IMR-90 (cell line): ENCODE measurements around the gene INTS15. TPM values are rescaled to one million over a fixed set of nuclear protein-coding genes. Genes with fewer than 3 reads are reported as not detected.

ENCODE experiments used
- ATAC-seq: fragments of 200-7000 bp; cut with Tn5 transposase; 2 replicates; pipeline ENCODE4 v1.9.1; 2020; ENCODE audit warnings: low read depth, mild to moderate bottlenecking, moderate library complexity
- BruUV-seq: library from RNA; stranded (reverse); fragments of 400-500 nt; replicated peaks from 2 replicates; lab custom pipeline; 2021; lab: Mats Ljungman, UMichigan
- CTCF ChIA-PET: fragments of 300-600 bp; formaldehyde crosslinking; extraction: SDS; loops from one replicate; lab custom pipeline; 2021; ENCODE audit warnings: antibody characterized with exemption; lab: Yijun Ruan, JAX
- POLR2A ChIA-PET: fragments of 300-600 bp; sonication (Branson Sonifier 250); formaldehyde crosslinking; loops from one replicate; lab custom pipeline; 2022; ENCODE audit warnings: antibody characterized with exemption; ENCODE audit not compliant: unreplicated experiment; lab: Charles Lee
- DNase-seq: peaks from one replicate; pipeline ENCODE4 v3.0.0; 2013
- H2AFZ ChIP-seq: replicated peaks from 2 replicates; pipeline ENCODE3; 2013; ENCODE audit warnings: low read length, mild to moderate bottlenecking; ENCODE audit not compliant: poor library complexity
- H2AK5ac ChIP-seq: 2 replicates; pipeline ENCODE4 v1.6.1; 2013; ENCODE audit warnings: low read depth, low read length, inconsistent platforms
- H2AK9ac ChIP-seq: replicated peaks from 2 replicates; pipeline ENCODE3; 2013; ENCODE audit warnings: mild to moderate bottlenecking, low read depth, low read length, moderate library complexity; ENCODE audit not compliant: poor library complexity
- H2BK120ac ChIP-seq: 2 replicates; pipeline ENCODE4 v1.6.1; 2013; ENCODE audit warnings: low read depth, low read length, inconsistent platforms
- H2BK15ac ChIP-seq: 3 replicates; pipeline ENCODE4 v1.6.1; 2013; ENCODE audit warnings: low read depth, low read length, inconsistent platforms
- H2BK20ac ChIP-seq: 2 replicates; pipeline ENCODE4 v1.6.1; 2013; ENCODE audit warnings: low read depth, mild to moderate bottlenecking, inconsistent platforms, low read length, moderate library complexity
- H2BK5ac ChIP-seq: 2 replicates; pipeline ENCODE4 v1.6.1; 2013; ENCODE audit warnings: mild to moderate bottlenecking, low read depth, low read length, inconsistent platforms; ENCODE audit not compliant: poor library complexity, severe bottlenecking
- H3K14ac ChIP-seq: replicated peaks from 2 replicates; pipeline ENCODE4 v1.6.1; 2013; ENCODE audit warnings: low read depth, low read length, inconsistent platforms
- H3K18ac ChIP-seq: 2 replicates; pipeline ENCODE4 v1.6.1; 2013; ENCODE audit warnings: low read depth, low read length, control low read depth
- H3K23ac ChIP-seq: 2 replicates; pipeline ENCODE4 v1.6.1; 2013; ENCODE audit warnings: low read depth, low read length, inconsistent platforms
- H3K27ac ChIP-seq: 2 replicates; pipeline ENCODE4 v1.5.1; 2013; ENCODE audit warnings: mild to moderate bottlenecking, control low read depth, low read length; ENCODE audit not compliant: insufficient read depth
- H3K27me3 ChIP-seq: 2 replicates; pipeline ENCODE4 v1.6.1; 2013; ENCODE audit warnings: low read length; ENCODE audit not compliant: control insufficient read depth, insufficient read depth
- H3K36me3 ChIP-seq: 2 replicates; pipeline ENCODE4 v1.6.1; 2013; ENCODE audit warnings: low read length, mixed read lengths; ENCODE audit not compliant: control insufficient read depth, insufficient read depth
- H3K4ac ChIP-seq: 2 replicates; pipeline ENCODE4 v1.6.1; 2013; ENCODE audit warnings: low read depth, low read length, inconsistent platforms
- H3K4me1 ChIP-seq: 2 replicates; pipeline ENCODE4 v1.6.1; 2013; ENCODE audit warnings: low read length, mixed read lengths; ENCODE audit not compliant: control insufficient read depth, insufficient read depth
- H3K4me2 ChIP-seq: 2 replicates; pipeline ENCODE4 v1.6.1; 2013; ENCODE audit warnings: low read depth, mild to moderate bottlenecking, control low read depth, low read length, moderate library complexity
- H3K4me3 ChIP-seq: 2 replicates; pipeline ENCODE4 v1.5.1; 2013; ENCODE audit warnings: low read depth, mild to moderate bottlenecking, control low read depth, low read length, moderate library complexity; ENCODE audit not compliant: insufficient read depth
- H3K56ac ChIP-seq: 2 replicates; pipeline ENCODE4 v1.6.1; 2013; ENCODE audit warnings: low read length, inconsistent platforms; ENCODE audit not compliant: insufficient read depth; ENCODE audit errors: extremely low read depth
- H3K79me1 ChIP-seq, 2 experiments: 2 replicates each; pipeline ENCODE4 v1.6.1; 2013; ENCODE audit warnings: low read length in 2 of 2, inconsistent platforms in 1 of 2, low read depth in 1 of 2
- H3K9ac ChIP-seq: 2 replicates; pipeline ENCODE4 v1.6.1; 2013; ENCODE audit warnings: low read depth, low read length, control low read depth
- H3K9me1 ChIP-seq: 2 replicates; pipeline ENCODE4 v1.6.1; 2013; ENCODE audit warnings: low read length, inconsistent platforms; ENCODE audit not compliant: insufficient read depth
- H3K9me3 ChIP-seq: 2 replicates; pipeline ENCODE4 v1.6.1; 2013; ENCODE audit warnings: low read length; ENCODE audit not compliant: control insufficient read depth, insufficient read depth
- H4K20me1 ChIP-seq: 2 replicates; pipeline ENCODE4 v1.6.1; 2013; ENCODE audit warnings: low read length, inconsistent platforms; ENCODE audit not compliant: insufficient read depth
- H4K5ac ChIP-seq: 2 replicates; pipeline ENCODE4 v1.6.1; 2013; ENCODE audit warnings: mild to moderate bottlenecking, low read depth, low read length, control low read depth
- H4K8ac ChIP-seq, 2 experiments: 2 replicates each; pipeline ENCODE4 v1.6.1; 2013; ENCODE audit warnings: low read depth in 2 of 2, low read length in 2 of 2, control low read depth in 1 of 2, inconsistent platforms in 1 of 2
- H4K91ac ChIP-seq: 2 replicates; pipeline ENCODE4 v1.6.1; 2013; ENCODE audit warnings: low read depth, low read length, inconsistent platforms; ENCODE audit not compliant: insufficient read depth
- CHD1 ChIP-seq: IDR thresholded peaks from 2 replicates; pipeline ENCODE4 v1.6.1; 2012; ENCODE audit warnings: low read depth, low read length, improper control_type of control experiment
- ELK1 ChIP-seq: fragments of 150-350 bp; IDR thresholded peaks from 2 replicates; pipeline ENCODE4 v1.6.1; 2016; ENCODE audit warnings: low read depth, mild to moderate bottlenecking, low read length, moderate library complexity, borderline replicate concordance
- NFE2L2 ChIP-seq: fragments of 150-350 bp; IDR thresholded peaks from 2 replicates; pipeline ENCODE4 v1.6.1; 2016; ENCODE audit warnings: low read depth, mild to moderate bottlenecking, low read length
- RAD21 ChIP-seq: IDR thresholded peaks from 2 replicates; pipeline ENCODE4 v1.6.1; 2012; ENCODE audit warnings: low read length, improper control_type of control experiment
- WGBS, 2 experiments: methylation state at CpG; one replicate each; pipeline versions ENCODE4 v1.1.5 to v1.1.7; 2013; ENCODE audit warnings: missing lambda C conversion rate in 2 of 2; ENCODE audit not compliant: insufficient read length in 1 of 2; ENCODE audit errors: extremely low coverage in 2 of 2; 5-methylcytosine and 5-hydroxymethylcytosine counted together
- dilution Hi-C: fragments of 300-500 bp; cut with HindIII; formaldehyde crosslinking; loops from one replicate; pipeline ENCODE4 v1.14.3; 2018; ENCODE audit warnings: low sequenced_read_pairs; ENCODE audit not compliant: unreplicated experiment
- in situ Hi-C: fragments of 300-500 bp; cut with MboI; formaldehyde crosslinking; loops from 3 replicates; pipeline ENCODE4 v1.14.3; 2019; ENCODE audit warnings: low sequenced_read_pairs, inconsistent platforms, mixed read lengths
- intact Hi-C: fragments of 100-400 bp; cut with micrococcal nuclease; formaldehyde crosslinking; loops from 2 replicates; pipeline ENCODE4 v1.10.0; 2022
- polyA plus RNA-seq, 3 experiments: library from polyadenylated mRNA; depleted of rRNA; stranded (reverse); fragments of >200 nt; gene quantifications; 2 replicates each; pipeline ENCODE4 v1.2.3, GENCODE V29; 2012; ENCODE audit warnings: low replicate concordance in 1 of 3
- total RNA-seq: library from RNA; depleted of rRNA; stranded (reverse); fragments of >200 nt; gene quantifications from 2 replicates; pipeline ENCODE4 v1.2.3, GENCODE V29; 2012

The INTS15 gene
- total and polyA plus RNA-seq, 2 of the 4 experiments (the other 2 are of a cell fraction) = 7.0 to 20.8 TPM

- dilution Hi-C loops (no loop called here), intact Hi-C loops (no loop called here), in situ Hi-C loops (no loop called here)
- Histone ChIP-seq H4K8ac (no peak overlapping the region), H2AK9ac (no peak overlapping the region), H3K27me3 (no peaks in the 10 kb centered on the region), H3K4me2 (no peak overlapping the region), H2AK5ac (no peak overlapping the region), H3K4me1 (peaks cover 6% of the 10 kb centered on the region), H3K9me3 (no peaks in the 10 kb centered on the region), H4K91ac (no peak overlapping the region), H2BK5ac (no peak overlapping the region), H3K79me1 (peaks cover 0 to 19% of the 10 kb centered on the region in 2 experiments; a peak in 3 of 4 replicates), H2BK120ac (no peak overlapping the region), H3K9me1 (peaks cover 4% of the 10 kb centered on the region), H3K14ac (no peak overlapping the region), H2AFZ (no peak overlapping the region), H3K4ac (no peak overlapping the region), H4K20me1 (no peaks in the 10 kb centered on the region), H3K36me3 (peaks cover 2% of the 10 kb centered on the region), H3K23ac (no peak overlapping the region), H3K4me3 (no peak overlapping the region), H3K56ac (no peak overlapping the region), H3K27ac (no peak overlapping the region), H4K5ac (no peak overlapping the region), H2BK20ac (no peak overlapping the region), H3K18ac (no peak overlapping the region), H3K9ac (no peak overlapping the region), H2BK15ac (no peak overlapping the region)
- no peak for DNase-seq
- ChIA-PET POLR2A (no interaction called here), CTCF (interaction anchor here (1.0 kb wide), 1 partner anchor 17 kb away, joined by 3 read pairs; no protein-coding TSS in a partner anchor)
- TF ChIP-seq CHD1 (no peak), ELK1 (no peak), RAD21 (no peak), NFE2L2 (no peak)
- 75% methylated on average over 4 of the region's 9 CpGs; no CpG with 5 or more reads in 1 of the 2 experiments for WGBS, 2 experiments
- BruUV-seq = no TSS peak
- no peak for ATAC-seq
These were observed 14.4 kb upstream of the INTS15 start for GRCh38 chr7:6575281-6576023.
